HG03159 (cell line): Measurements from ENCODE around the gene RAD51B.
"Not testable (repeated sequence)": the region's sequence is repeated elsewhere in the genome, so short reads cannot be mapped to it uniquely, and the experiment has no call there.

Source experiments
- ATAC-seq: cut with Tn5 transposase; IDR thresholded peaks from one replicate; pipeline ENCODE4 v1.9.1; 2021; ENCODE audit warnings: mild to moderate bottlenecking, moderate library complexity; ENCODE audit not compliant: unreplicated experiment

The RAD51B gene

GRCh38 chr14:68652433-68652690, 832.8 kb downstream of the RAD51B start:
- no peak for ATAC-seq

- ATAC-seq: no peak
Observed at GRCh38 chr14:68653108-68653507, 833.5 kb downstream of the RAD51B start.

GRCh38 chr14:68653804-68654203, 834.2 kb downstream of the RAD51B start:
- no peak for ATAC-seq

GRCh38 chr14:68654471-68654941, 834.9 kb downstream of the RAD51B start:
- ATAC-seq: no peak

GRCh38 chr14:68655021-68655831, 835.6 kb downstream of the RAD51B start:
- ATAC-seq: no peak

- ATAC-seq: no peak
Observed at GRCh38 chr14:68655911-68656316, 836.3 kb downstream of the RAD51B start.

GRCh38 chr14:68656452-68656851, 836.9 kb downstream of the RAD51B start:
- ATAC-seq: no peak

GRCh38 chr14:68657300-68658028, 837.9 kb downstream of the RAD51B start:
- no peak for ATAC-seq

GRCh38 chr14:68658029-68658509, 838.5 kb downstream of the RAD51B start:
- no peak for ATAC-seq

- no peak for ATAC-seq
Observed at GRCh38 chr14:68658943-68659931, 839.7 kb downstream of the RAD51B start.

GRCh38 chr14:68660495-68660894, 840.9 kb downstream of the RAD51B start:
- ATAC-seq: no peak

- no peak for ATAC-seq
Observed at GRCh38 chr14:68661226-68662225, 841.9 kb downstream of the RAD51B start.

GRCh38 chr14:68662392-68662791, 842.8 kb downstream of the RAD51B start:
- ATAC-seq: no peak

- not testable (repeated sequence) for ATAC-seq
Observed at GRCh38 chr14:68662826-68663225, 843.2 kb downstream of the RAD51B start.

- peak; percentile 73 for ATAC-seq
Observed at GRCh38 chr14:68663385-68664076, 844.0 kb downstream of the RAD51B start.

- no peak for ATAC-seq
Observed at GRCh38 chr14:68664225-68664681, 844.7 kb downstream of the RAD51B start.

GRCh38 chr14:68665131-68665530, 845.6 kb downstream of the RAD51B start:
- ATAC-seq: no peak

GRCh38 chr14:68665792-68666204, 846.2 kb downstream of the RAD51B start:
- ATAC-seq: no peak

GRCh38 chr14:68666236-68666635, 846.7 kb downstream of the RAD51B start:
- no peak for ATAC-seq
